ENCODE results near the gene EFCAB13.
"Not testable (repeated sequence)": the region's sequence is repeated elsewhere in the genome, so short reads cannot be mapped to it uniquely, and the experiment has no call there.

The EFCAB13 gene

GRCh38 chr17:47330548-47330947 is 6.8 kb downstream of the EFCAB13 start:
- DNase-seq (ENCODE audit: low read depth in 2 of 2): no peak

- no peak for DNase-seq (ENCODE audit: low read depth in 2 of 2)
Measured at GRCh38 chr17:47332287-47332686, 8.5 kb downstream of the EFCAB13 start.

GRCh38 chr17:47335101-47335936 is 11.6 kb downstream of the EFCAB13 start:
- no peak for DNase-seq (ENCODE audit: low read depth in 2 of 2)

- DNase-seq (ENCODE audit: low read depth in 2 of 2): no peak
Measured at GRCh38 chr17:47338026-47338425, 14.3 kb downstream of the EFCAB13 start.

GRCh38 chr17:47352848-47353247 is 29.1 kb downstream of the EFCAB13 start:
- no peak for DNase-seq (ENCODE audit: low read depth in 2 of 2)

- no peak for DNase-seq (ENCODE audit: low read depth in 2 of 2)
Measured at GRCh38 chr17:47358652-47359051, 34.9 kb downstream of the EFCAB13 start.

GRCh38 chr17:47363171-47363570 is 39.4 kb downstream of the EFCAB13 start:
- DNase-seq (ENCODE audit: low read depth in 2 of 2): no peak

GRCh38 chr17:47367257-47367656 is 43.5 kb downstream of the EFCAB13 start:
- no peak for DNase-seq (ENCODE audit: low read depth in 2 of 2)

- no peak for DNase-seq (ENCODE audit: low read depth in 2 of 2)
Measured at GRCh38 chr17:47368262-47368661, 44.5 kb downstream of the EFCAB13 start.

GRCh38 chr17:47370899-47371298 is 47.1 kb downstream of the EFCAB13 start:
- DNase-seq (ENCODE audit: low read depth in 2 of 2): not testable (repeated sequence)

- DNase-seq (ENCODE audit: low read depth in 2 of 2): no peak
Measured at GRCh38 chr17:47373002-47373401, 49.2 kb downstream of the EFCAB13 start.

- no peak for DNase-seq (ENCODE audit: low read depth in 2 of 2)
Measured at GRCh38 chr17:47376247-47376646, 52.5 kb downstream of the EFCAB13 start.

GRCh38 chr17:47388825-47389224 is 65.1 kb downstream of the EFCAB13 start:
- DNase-seq (ENCODE audit: low read depth in 2 of 2): no peak

- DNase-seq (ENCODE audit: low read depth in 2 of 2): not testable (repeated sequence)
Measured at GRCh38 chr17:47397532-47398128, 73.9 kb downstream of the EFCAB13 start.

GRCh38 chr17:47400333-47400732 is 76.6 kb downstream of the EFCAB13 start:
- DNase-seq (ENCODE audit: low read depth in 2 of 2): no peak

GRCh38 chr17:47401100-47401499 is 77.3 kb downstream of the EFCAB13 start:
- DNase-seq (ENCODE audit: low read depth in 2 of 2): no peak

- no peak for DNase-seq (ENCODE audit: low read depth in 2 of 2)
Measured at GRCh38 chr17:47404006-47404405, 80.3 kb downstream of the EFCAB13 start.

GRCh38 chr17:47404875-47405274 is 81.1 kb downstream of the EFCAB13 start:
- DNase-seq (ENCODE audit: low read depth in 2 of 2): no peak

GRCh38 chr17:47413872-47414271 is 90.1 kb downstream of the EFCAB13 start:
- no peak for DNase-seq (ENCODE audit: low read depth in 2 of 2)

- DNase-seq (ENCODE audit: low read depth in 2 of 2): no peak
Measured at GRCh38 chr17:47414612-47415011, 90.9 kb downstream of the EFCAB13 start.

GRCh38 chr17:47423406-47424295 is 99.9 kb downstream of the EFCAB13 start:
- DNase-seq (ENCODE audit: low read depth in 2 of 2): peak in 1 of 2 donors; percentile 6

- DNase-seq (ENCODE audit: low read depth in 2 of 2): not testable (repeated sequence)
Measured at GRCh38 chr17:47425233-47425632, 101.5 kb downstream of the EFCAB13 start.
